ENCODE results near the gene CCDC160.

DNA sequence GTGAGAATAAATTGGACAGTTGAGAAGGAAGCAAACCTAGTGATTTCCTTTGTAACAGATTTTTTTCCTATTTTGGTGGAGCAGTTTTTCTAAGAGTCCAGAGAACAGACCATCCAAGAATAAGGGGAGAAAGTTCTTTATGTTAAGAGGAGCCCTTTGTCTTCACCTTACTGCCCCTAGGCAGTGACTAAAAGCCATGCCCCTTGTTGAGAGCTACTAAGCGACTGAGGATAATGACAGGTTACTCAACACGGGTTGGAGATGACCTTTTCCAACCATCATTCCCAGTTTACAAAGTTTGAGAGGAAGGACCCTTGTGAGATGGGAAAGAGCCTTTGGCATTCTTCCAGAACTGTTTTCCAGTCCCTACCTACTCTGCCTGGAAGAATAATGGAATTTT lies 3.2 kb downstream of the CCDC160 start:
- TF ChIP-seq, protein P1, sequence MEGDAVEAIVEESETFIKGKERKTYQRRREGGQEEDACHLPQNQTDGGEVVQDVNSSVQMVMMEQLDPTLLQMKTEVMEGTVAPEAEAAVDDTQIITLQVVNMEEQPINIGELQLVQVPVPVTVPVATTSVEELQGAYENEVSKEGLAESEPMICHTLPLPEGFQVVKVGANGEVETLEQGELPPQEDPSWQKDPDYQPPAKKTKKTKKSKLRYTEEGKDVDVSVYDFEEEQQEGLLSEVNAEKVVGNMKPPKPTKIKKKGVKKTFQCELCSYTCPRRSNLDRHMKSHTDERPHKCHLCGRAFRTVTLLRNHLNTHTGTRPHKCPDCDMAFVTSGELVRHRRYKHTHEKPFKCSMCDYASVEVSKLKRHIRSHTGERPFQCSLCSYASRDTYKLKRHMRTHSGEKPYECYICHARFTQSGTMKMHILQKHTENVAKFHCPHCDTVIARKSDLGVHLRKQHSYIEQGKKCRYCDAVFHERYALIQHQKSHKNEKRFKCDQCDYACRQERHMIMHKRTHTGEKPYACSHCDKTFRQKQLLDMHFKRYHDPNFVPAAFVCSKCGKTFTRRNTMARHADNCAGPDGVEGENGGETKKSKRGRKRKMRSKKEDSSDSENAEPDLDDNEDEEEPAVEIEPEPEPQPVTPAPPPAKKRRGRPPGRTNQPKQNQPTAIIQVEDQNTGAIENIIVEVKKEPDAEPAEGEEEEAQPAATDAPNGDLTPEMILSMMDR (IDR thresholded peaks at IDR 0.05; ENCODE audit: insufficient read depth, low read length) = no peak
- no peak for TF ChIP-seq POLR2AphosphoS5 (IDR thresholded peaks at IDR 0.05; ENCODE audit: low read depth)
- TF ChIP-seq, protein P2, sequence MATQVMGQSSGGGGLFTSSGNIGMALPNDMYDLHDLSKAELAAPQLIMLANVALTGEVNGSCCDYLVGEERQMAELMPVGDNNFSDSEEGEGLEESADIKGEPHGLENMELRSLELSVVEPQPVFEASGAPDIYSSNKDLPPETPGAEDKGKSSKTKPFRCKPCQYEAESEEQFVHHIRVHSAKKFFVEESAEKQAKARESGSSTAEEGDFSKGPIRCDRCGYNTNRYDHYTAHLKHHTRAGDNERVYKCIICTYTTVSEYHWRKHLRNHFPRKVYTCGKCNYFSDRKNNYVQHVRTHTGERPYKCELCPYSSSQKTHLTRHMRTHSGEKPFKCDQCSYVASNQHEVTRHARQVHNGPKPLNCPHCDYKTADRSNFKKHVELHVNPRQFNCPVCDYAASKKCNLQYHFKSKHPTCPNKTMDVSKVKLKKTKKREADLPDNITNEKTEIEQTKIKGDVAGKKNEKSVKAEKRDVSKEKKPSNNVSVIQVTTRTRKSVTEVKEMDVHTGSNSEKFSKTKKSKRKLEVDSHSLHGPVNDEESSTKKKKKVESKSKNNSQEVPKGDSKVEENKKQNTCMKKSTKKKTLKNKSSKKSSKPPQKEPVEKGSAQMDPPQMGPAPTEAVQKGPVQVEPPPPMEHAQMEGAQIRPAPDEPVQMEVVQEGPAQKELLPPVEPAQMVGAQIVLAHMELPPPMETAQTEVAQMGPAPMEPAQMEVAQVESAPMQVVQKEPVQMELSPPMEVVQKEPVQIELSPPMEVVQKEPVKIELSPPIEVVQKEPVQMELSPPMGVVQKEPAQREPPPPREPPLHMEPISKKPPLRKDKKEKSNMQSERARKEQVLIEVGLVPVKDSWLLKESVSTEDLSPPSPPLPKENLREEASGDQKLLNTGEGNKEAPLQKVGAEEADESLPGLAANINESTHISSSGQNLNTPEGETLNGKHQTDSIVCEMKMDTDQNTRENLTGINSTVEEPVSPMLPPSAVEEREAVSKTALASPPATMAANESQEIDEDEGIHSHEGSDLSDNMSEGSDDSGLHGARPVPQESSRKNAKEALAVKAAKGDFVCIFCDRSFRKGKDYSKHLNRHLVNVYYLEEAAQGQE (IDR thresholded peaks at IDR 0.05; ENCODE audit: insufficient replicate concordance, low read depth) = no peak
- no peak for TF ChIP-seq SPI1 (IDR thresholded peaks at IDR 0.05; ENCODE audit: borderline replicate concordance, low read depth)
- TF ChIP-seq GABPA (IDR thresholded peaks at IDR 0.05; ENCODE audit: low read depth) = no peak
